Activated CD4-positive, alpha-beta T cell treated with anti-CD3 and anti-CD28 coated beads, Interleukin-2, amount 50 U/mL, for 4 hours (primary cell): ENCODE data around the gene PAH.
"Not testable (repeated sequence)": the region's sequence is repeated elsewhere in the genome, so short reads cannot be mapped to it uniquely, and the experiment has no call there.

Source experiments
- DNase-seq, 2 experiments: peaks; one replicate each; pipeline ENCODE4 v3.0.0-alpha.2; 2020

The PAH gene

GRCh38 chr12:102888511-102888910 is 28.5 kb downstream of the PAH start:
- DNase-seq, result no peak

- DNase-seq, result no peak
Measured at GRCh38 chr12:102885043-102885932, 31.8 kb downstream of the PAH start.

- DNase-seq, result peak; percentile 5 to 13
Measured at GRCh38 chr12:102883204-102883799, 33.7 kb downstream of the PAH start.

- DNase-seq, result no peak
Measured at GRCh38 chr12:102880783-102881182, 36.3 kb downstream of the PAH start.

- no peak for DNase-seq
Measured at GRCh38 chr12:102879144-102879763, 37.8 kb downstream of the PAH start.

GRCh38 chr12:102876883-102877282 is 40.2 kb downstream of the PAH start:
- no peak for DNase-seq

- DNase-seq, result no peak
Measured at GRCh38 chr12:102874819-102875218, 42.2 kb downstream of the PAH start.

- DNase-seq, result no peak
Measured at GRCh38 chr12:102873077-102873476, 44.0 kb downstream of the PAH start.

GRCh38 chr12:102871014-102871413 is 46.0 kb downstream of the PAH start:
- DNase-seq, result no peak

- DNase-seq, result no peak
Measured at GRCh38 chr12:102869571-102869970, 47.5 kb downstream of the PAH start.

- no peak for DNase-seq
Measured at GRCh38 chr12:102865821-102866615, 51.0 kb downstream of the PAH start.

- no peak for DNase-seq
Measured at GRCh38 chr12:102862486-102862885, 54.6 kb downstream of the PAH start.

GRCh38 chr12:102851246-102851645 is 65.8 kb downstream of the PAH start:
- DNase-seq, result no peak

GRCh38 chr12:102849722-102850447 is 67.2 kb downstream of the PAH start:
- no peak for DNase-seq

- DNase-seq, result no peak
Measured at GRCh38 chr12:102848832-102849231, 68.2 kb downstream of the PAH start.

GRCh38 chr12:102847131-102847530 is 69.9 kb downstream of the PAH start:
- no peak for DNase-seq

- DNase-seq, result no peak
Measured at GRCh38 chr12:102833687-102834441, 83.2 kb downstream of the PAH start.

GRCh38 chr12:102832826-102833225 is 84.2 kb downstream of the PAH start:
- DNase-seq, result not testable (repeated sequence)

- no peak for DNase-seq
Measured at GRCh38 chr12:102824218-102824835, 92.7 kb downstream of the PAH start.

- DNase-seq, result no peak
Measured at GRCh38 chr12:102821149-102821548, 95.9 kb downstream of the PAH start.

GRCh38 chr12:102816816-102817434 is 100.1 kb downstream of the PAH start:
- DNase-seq, result no peak
